HG03066 (cell line): ENCODE data around the gene ANAPC4.
"Not testable (repeated sequence)": the region's sequence is repeated elsewhere in the genome, so short reads cannot be mapped to it uniquely, and the experiment has no call there.

Experiments used
- ATAC-seq: cut with Tn5 transposase; IDR thresholded peaks from one replicate; pipeline ENCODE4 v1.9.1; 2021; ENCODE audit warnings: low read depth; ENCODE audit not compliant: unreplicated experiment

The ANAPC4 gene

GRCh38 chr4:25376754-25377571 lies at the start of gene ANAPC4:
Gene ANAPC4, plus strand, starts transcription at chr4:25377263. Its CDS starts 165 bp downstream, at chr4:25377428.
- ATAC-seq, result peak; percentile 96

GRCh38 chr4:25328463-25328862 lies 48.6 kb upstream of the ANAPC4 start:
- ATAC-seq, result not testable (repeated sequence)

- ATAC-seq, result peak; percentile 22
Observed at GRCh38 chr4:25330335-25330734, 46.7 kb upstream of the ANAPC4 start.

GRCh38 chr4:25330905-25331808 lies 45.9 kb upstream of the ANAPC4 start:
- peak; percentile 71 for ATAC-seq

- no peak for ATAC-seq
Observed at GRCh38 chr4:25343671-25344070, 33.4 kb upstream of the ANAPC4 start.

GRCh38 chr4:25345744-25346143 lies 31.3 kb upstream of the ANAPC4 start:
- no peak for ATAC-seq

GRCh38 chr4:25346913-25347312 lies 30.1 kb upstream of the ANAPC4 start:
- peak; percentile 73 for ATAC-seq

GRCh38 chr4:25347473-25347872 lies 29.6 kb upstream of the ANAPC4 start:
- ATAC-seq, result no peak

- ATAC-seq, result no peak
Observed at GRCh38 chr4:25347971-25348370, 29.1 kb upstream of the ANAPC4 start.

- no peak for ATAC-seq
Observed at GRCh38 chr4:25350561-25350960, 26.5 kb upstream of the ANAPC4 start.

- no peak for ATAC-seq
Observed at GRCh38 chr4:25351777-25352416, 25.2 kb upstream of the ANAPC4 start.

- ATAC-seq, result no peak
Observed at GRCh38 chr4:25356068-25356467, 21.0 kb upstream of the ANAPC4 start.

GRCh38 chr4:25358515-25359275 lies 18.4 kb upstream of the ANAPC4 start:
- ATAC-seq, result no peak

- no peak for ATAC-seq
Observed at GRCh38 chr4:25361253-25361652, 15.8 kb upstream of the ANAPC4 start.

GRCh38 chr4:25367004-25367621 lies 9.9 kb upstream of the ANAPC4 start:
- ATAC-seq, result no peak

- ATAC-seq, result no peak
Observed at GRCh38 chr4:25367877-25368276, 9.2 kb upstream of the ANAPC4 start.

GRCh38 chr4:25368315-25368714 lies 8.7 kb upstream of the ANAPC4 start:
- ATAC-seq, result no peak

GRCh38 chr4:25370242-25370641 lies 6.8 kb upstream of the ANAPC4 start:
- no peak for ATAC-seq

GRCh38 chr4:25372549-25372948 lies 4.5 kb upstream of the ANAPC4 start:
- not testable (repeated sequence) for ATAC-seq
